GM19193 (cell line): ENCODE measurements around the gene SLC38A8.

ENCODE experiments used
- POLR2A ChIP-seq: IDR thresholded peaks from 4 replicates; pipeline ENCODE4 v1.6.1; 2011; ENCODE audit not compliant: insufficient read depth, insufficient read length; ENCODE audit errors: extremely low read depth

SLC38A8 gene

GRCh38 chr16:83970430-83970815, 72.2 kb downstream of the SLC38A8 start:
- no peak for TF ChIP-seq POLR2A

GRCh38 chr16:83969771-83970429, 72.7 kb downstream of the SLC38A8 start:
- no peak for TF ChIP-seq POLR2A

GRCh38 chr16:83968891-83969649, 73.5 kb downstream of the SLC38A8 start:
- TF ChIP-seq POLR2A, result no peak

GRCh38 chr16:83968306-83968851, 74.2 kb downstream of the SLC38A8 start:
- TF ChIP-seq POLR2A, result no peak

- TF ChIP-seq POLR2A, result no peak
Observed at GRCh38 chr16:83967838-83968305, 74.7 kb downstream of the SLC38A8 start, which contains the start of gene NECAB2. NECAB2 (plus strand) TSS chr16:83968244; CDS start chr16:83968649, 405 bp downstream.

- TF ChIP-seq POLR2A, result no peak
Observed at GRCh38 chr16:83967091-83967490, 75.5 kb downstream of the SLC38A8 start.

- no peak for TF ChIP-seq POLR2A
Observed at GRCh38 chr16:83966153-83966696, 76.4 kb downstream of the SLC38A8 start.

- TF ChIP-seq POLR2A, result no peak
Observed at GRCh38 chr16:83965444-83966152, 77.0 kb downstream of the SLC38A8 start.

GRCh38 chr16:83964684-83965443, 77.7 kb downstream of the SLC38A8 start:
- no peak for TF ChIP-seq POLR2A

GRCh38 chr16:83963277-83964119, 79.1 kb downstream of the SLC38A8 start:
- TF ChIP-seq POLR2A, result no peak

- TF ChIP-seq POLR2A, result no peak
Observed at GRCh38 chr16:83961591-83961990, 81.0 kb downstream of the SLC38A8 start.

GRCh38 chr16:83960521-83961249, 81.9 kb downstream of the SLC38A8 start:
- no peak for TF ChIP-seq POLR2A
